ENCODE results near the gene RIPOR2.

GRCh38 chr6:24874128-24874527, 61.6 kb downstream of the RIPOR2 start:
- no peak for TF ChIP-seq CTCF (IDR thresholded peaks at IDR 0.05)
- no peak for TF ChIP-seq POLR2A (IDR thresholded peaks at IDR 0.05)
